Purkinje cell (primary cell): ENCODE results near the gene SLC7A6OS. TPM values are rescaled to one million over a fixed set of nuclear protein-coding genes. Genes with fewer than 3 reads are reported as not detected.

ENCODE experiments used
- polyA plus RNA-seq: library from polyadenylated mRNA; unstranded; fragments of >200 nt; fragmentation: Nextera tagmentation; gene quantifications from 2 replicates; pipeline ENCODE4 v1.2.1, GENCODE V29; 2014

The SLC7A6OS gene
- 0.59 and 5.9 TPM in 2 replicates for polyA plus RNA-seq

DNA sequence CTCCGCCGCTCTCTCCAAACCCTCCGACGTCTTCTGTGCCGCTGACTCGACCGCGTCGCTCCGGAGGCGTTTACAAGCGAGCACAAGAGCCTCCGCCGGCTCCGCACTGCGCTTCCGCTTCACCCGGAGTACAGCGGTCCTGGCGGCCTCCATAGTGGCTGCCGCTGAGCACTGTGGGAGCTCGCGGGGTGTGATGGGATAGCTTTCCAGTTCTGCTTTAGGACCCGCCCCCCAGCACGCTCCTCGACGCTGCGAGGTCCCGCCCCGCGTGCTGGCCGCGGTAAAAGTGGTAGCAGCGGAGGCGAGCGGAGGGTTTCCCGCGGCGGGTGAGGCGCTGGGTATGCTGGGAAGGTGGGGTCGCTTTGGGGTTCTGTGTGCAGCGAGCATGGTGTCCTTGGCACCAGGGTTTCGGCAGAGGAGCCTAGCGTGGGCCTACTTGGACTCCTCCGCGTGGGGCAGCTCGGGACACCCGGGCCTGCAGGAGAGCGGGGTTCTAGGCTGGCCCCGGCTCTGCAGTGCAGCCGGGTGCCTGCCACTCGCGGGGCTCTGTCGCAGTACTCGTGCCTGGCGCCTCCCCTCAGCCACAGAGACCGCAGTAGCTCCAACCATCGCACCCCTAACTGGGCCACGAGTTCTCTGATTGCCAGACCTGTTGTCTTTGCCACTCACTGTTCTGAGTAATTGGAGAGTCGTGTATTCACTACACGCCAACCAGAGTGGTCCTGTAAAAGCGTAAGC is at the start of gene SLC7A6OS, which contains the start of gene PRMT7:
Gene SLC7A6OS, minus strand, starts transcription at position 173 of the 738 bp plus-strand sequence. Its CDS starts 20 bp downstream, at position 153.
Gene PRMT7, plus strand, starts transcription at position 246 of the 738 bp plus-strand sequence. CDS start 4,961 bp downstream, outside the sequence.

DNA sequence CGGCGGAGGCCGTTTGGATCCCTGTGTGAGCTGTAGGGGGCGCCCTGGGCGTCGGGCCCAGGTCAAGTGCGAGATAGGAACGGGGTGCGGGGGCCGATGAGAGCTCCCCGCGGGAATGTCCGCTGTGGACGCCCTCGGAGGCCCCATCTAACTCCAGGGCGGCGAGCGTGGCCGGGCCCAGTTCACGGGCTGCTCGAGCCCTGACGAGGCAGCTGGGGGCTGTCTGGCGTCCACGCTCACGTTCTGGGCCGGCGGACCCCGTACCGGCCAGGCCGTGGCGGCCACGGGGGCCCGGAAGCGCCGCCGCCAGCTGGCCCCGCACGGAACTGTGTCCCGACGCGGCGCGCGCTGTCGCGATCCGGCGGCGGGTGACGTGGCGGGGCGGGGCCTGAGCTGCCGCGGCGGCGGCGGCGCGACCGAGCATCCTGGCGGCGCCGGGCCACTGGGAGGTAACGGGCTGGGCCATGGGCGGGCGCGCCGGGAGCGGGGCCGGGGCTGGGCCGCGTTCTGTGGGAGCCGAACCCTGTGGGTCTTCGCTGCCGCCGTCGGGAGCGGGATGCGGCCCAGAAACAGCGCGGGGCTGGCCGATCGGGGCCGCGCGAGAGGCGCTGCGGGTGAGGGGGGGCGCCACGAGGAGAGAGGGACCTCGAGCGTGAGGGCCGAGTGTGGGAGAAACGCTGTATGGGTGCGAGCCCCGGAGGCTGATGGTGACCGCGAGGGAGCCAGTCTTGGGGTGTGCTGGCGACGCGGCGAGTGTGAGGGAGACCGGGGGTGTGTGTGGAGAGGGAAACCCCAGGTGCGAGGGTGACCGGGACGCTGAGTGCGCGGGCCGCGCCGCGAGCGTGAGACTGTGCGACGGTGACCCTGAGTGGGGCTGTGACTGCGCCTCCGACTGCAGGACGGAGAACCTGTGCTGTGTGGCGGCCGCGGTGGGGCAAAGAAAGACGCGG is 46.3 kb downstream of the SLC7A6OS start, which contains the start of gene SLC7A6:
Gene SLC7A6, plus strand, starts transcription at position 399 of the 950 bp plus-strand sequence. CDS start 10,201 bp downstream, outside the sequence.

Other genes starting within 250 kb of the SLC7A6OS start
- gene NFATC3, start 225.6 kb downstream of the SLC7A6OS start, polyA plus RNA-seq: 0.70 and 3.3 TPM in 2 replicates
- gene ESRP2, start 74.8 kb downstream of the SLC7A6OS start, polyA plus RNA-seq: not detected in 2 replicates
- gene PLA2G15, start 65.6 kb downstream of the SLC7A6OS start, polyA plus RNA-seq: 7.2 and 16.6 TPM in 2 replicates
- gene SLC7A6, start 46.4 kb downstream of the SLC7A6OS start, polyA plus RNA-seq: 9.9 and 14.0 TPM in 2 replicates
- gene PRMT7, start 73 bp upstream of the SLC7A6OS start, polyA plus RNA-seq: 6.5 and 14.7 TPM in 2 replicates
- gene SMPD3, start 137.6 kb upstream of the SLC7A6OS start, polyA plus RNA-seq: 0.42 and 1.3 TPM in 2 replicates
- 10.1 and 11.2 TPM in 2 replicates for gene ZFP90, start 228.3 kb upstream of the SLC7A6OS start, polyA plus RNA-seq